Glutamatergic neuron (in vitro differentiated cells): ENCODE data around the gene FYCO1. TPM values are rescaled to one million over a fixed set of nuclear protein-coding genes. Genes with fewer than 3 reads are reported as not detected.

ENCODE experiments used
- DNase-seq: peaks from one replicate; pipeline ENCODE4 v3.0.0; 2022
- H3K27ac Mint-ChIP-seq: one replicate; pipeline ENCODE4 v1.8.0; 2020; ENCODE audit warnings: mild to moderate bottlenecking, mixed read lengths, inconsistent platforms; ENCODE audit not compliant: unreplicated experiment
- H3K27me3 Mint-ChIP-seq: one replicate; pipeline ENCODE4 v1.8.0; 2020; ENCODE audit warnings: mild to moderate bottlenecking, moderate library complexity, mixed read lengths, inconsistent platforms; ENCODE audit not compliant: unreplicated experiment
- H3K36me3 Mint-ChIP-seq: one replicate; pipeline ENCODE4 v1.8.0; 2020; ENCODE audit warnings: mild to moderate bottlenecking, mixed read lengths, inconsistent platforms; ENCODE audit not compliant: unreplicated experiment
- H3K4me1 Mint-ChIP-seq: one replicate; pipeline ENCODE4 v1.8.0; 2020; ENCODE audit warnings: mild to moderate bottlenecking, low read depth, mixed read lengths, inconsistent platforms; ENCODE audit not compliant: unreplicated experiment
- H3K4me3 Mint-ChIP-seq: one replicate; pipeline ENCODE4 v1.8.0; 2020; ENCODE audit warnings: mild to moderate bottlenecking, mixed read lengths, inconsistent platforms; ENCODE audit not compliant: unreplicated experiment
- H3K9me3 Mint-ChIP-seq: one replicate; pipeline ENCODE4 v1.8.0; 2020; ENCODE audit warnings: mild to moderate bottlenecking, moderate library complexity, mixed read lengths, inconsistent platforms; ENCODE audit not compliant: unreplicated experiment
- total RNA-seq: library from RNA; stranded (reverse); fragmentation: NEBNext Ultra II Directional; extraction: Animal tissue kit (Norgen Biotek cat#: 25700); gene quantifications from one replicate; pipeline ENCODE4 v1.2.1, GENCODE V29; 2021; ENCODE audit not compliant: unreplicated experiment
- TF ChIP-seq, protein P1 (sequence below): fragments of 200-600 bp; sonication (generic); IDR thresholded peaks from one replicate; pipeline ENCODE4 v1.5.0; 2021; ENCODE audit not compliant: partially characterized antibody, unreplicated experiment

Gene FYCO1
- total RNA-seq, 1 donor from 2014 or later: 3.8 TPM

DNA sequence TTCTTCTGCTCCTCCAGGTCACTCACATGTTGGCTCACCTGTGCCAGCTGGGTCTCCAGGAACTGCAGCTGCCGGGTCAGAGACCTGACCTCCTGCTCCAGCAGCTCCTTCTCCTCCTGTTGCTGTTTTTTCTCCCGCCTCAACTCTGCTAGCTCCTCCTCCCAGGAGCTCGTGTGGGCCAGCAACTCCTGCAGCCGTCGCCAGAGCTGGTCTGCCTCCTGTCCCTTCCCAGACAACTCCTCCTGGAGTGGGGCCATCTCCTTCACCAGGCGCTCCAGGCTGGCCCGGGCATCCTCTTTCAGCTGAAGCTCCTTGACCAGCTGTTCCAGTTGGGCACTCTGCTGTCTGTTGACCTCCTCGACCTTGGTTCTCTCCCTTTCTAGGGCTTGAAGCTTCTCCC lies 27.9 kb downstream of the FYCO1 start:
- peaks cover 3% of the 10 kb centered on the region for H3K9me3 Mint-ChIP-seq
- no peak overlapping the region for H3K27ac Mint-ChIP-seq
- H3K4me1 Mint-ChIP-seq: no peaks in the 10 kb centered on the region
- DNase-seq: no peak
- peaks cover 3% of the 10 kb centered on the region for H3K27me3 Mint-ChIP-seq
- TF ChIP-seq, protein P1, sequence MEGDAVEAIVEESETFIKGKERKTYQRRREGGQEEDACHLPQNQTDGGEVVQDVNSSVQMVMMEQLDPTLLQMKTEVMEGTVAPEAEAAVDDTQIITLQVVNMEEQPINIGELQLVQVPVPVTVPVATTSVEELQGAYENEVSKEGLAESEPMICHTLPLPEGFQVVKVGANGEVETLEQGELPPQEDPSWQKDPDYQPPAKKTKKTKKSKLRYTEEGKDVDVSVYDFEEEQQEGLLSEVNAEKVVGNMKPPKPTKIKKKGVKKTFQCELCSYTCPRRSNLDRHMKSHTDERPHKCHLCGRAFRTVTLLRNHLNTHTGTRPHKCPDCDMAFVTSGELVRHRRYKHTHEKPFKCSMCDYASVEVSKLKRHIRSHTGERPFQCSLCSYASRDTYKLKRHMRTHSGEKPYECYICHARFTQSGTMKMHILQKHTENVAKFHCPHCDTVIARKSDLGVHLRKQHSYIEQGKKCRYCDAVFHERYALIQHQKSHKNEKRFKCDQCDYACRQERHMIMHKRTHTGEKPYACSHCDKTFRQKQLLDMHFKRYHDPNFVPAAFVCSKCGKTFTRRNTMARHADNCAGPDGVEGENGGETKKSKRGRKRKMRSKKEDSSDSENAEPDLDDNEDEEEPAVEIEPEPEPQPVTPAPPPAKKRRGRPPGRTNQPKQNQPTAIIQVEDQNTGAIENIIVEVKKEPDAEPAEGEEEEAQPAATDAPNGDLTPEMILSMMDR: no peak
- no peak overlapping the region for H3K4me3 Mint-ChIP-seq
- no peaks in the 10 kb centered on the region for H3K36me3 Mint-ChIP-seq

- Mint-ChIP-seq H3K27me3 (peaks cover 3% of the 10 kb centered on the region), H3K4me1 (no peaks in the 10 kb centered on the region), H3K36me3 (no peaks in the 10 kb centered on the region), H3K9me3 (peaks cover 3% of the 10 kb centered on the region), H3K27ac (no peak overlapping the region), H3K4me3 (no peak overlapping the region)
- TF ChIP-seq, protein P1: no peak
- no peak for DNase-seq
Measured at GRCh38 chr3:45966950-45967640, 28.5 kb downstream of the FYCO1 start.

DNA sequence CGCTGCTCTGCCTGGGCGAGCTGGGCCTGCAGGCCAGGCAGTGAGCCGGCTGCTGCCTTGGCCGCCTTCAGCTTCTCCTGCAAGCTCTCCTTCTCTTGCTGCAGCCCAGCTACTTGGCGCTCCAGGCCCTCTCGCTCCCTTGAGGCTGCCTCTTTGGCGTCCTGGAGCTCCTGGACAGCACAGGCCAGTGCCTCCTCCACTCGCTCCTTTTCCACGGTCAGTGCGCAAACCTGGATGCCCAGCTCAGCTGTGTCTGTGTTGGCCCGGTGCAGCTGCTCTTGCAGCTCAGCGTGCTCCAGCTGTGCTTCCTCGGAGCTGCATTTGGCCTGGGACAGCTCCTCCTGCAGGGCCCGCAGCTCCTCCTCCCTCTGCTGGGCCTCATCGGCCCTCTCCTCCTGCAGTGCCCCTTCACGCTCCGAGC lies 29.2 kb downstream of the FYCO1 start:
- Mint-ChIP-seq H3K4me1 (no peaks in the 10 kb centered on the region), H3K27ac (no peak overlapping the region), H3K27me3 (peaks cover 3% of the 10 kb centered on the region), H3K9me3 (peaks cover 3% of the 10 kb centered on the region), H3K36me3 (no peaks in the 10 kb centered on the region), H3K4me3 (no peak overlapping the region)
- TF ChIP-seq, protein P1: no peak
- no peak for DNase-seq

- Mint-ChIP-seq H3K27me3 (peaks cover 3% of the 10 kb centered on the region), H3K4me1 (no peaks in the 10 kb centered on the region), H3K9me3 (peaks cover 3% of the 10 kb centered on the region), H3K4me3 (no peak overlapping the region), H3K27ac (no peak overlapping the region), H3K36me3 (peaks cover 4% of the 10 kb centered on the region)
- TF ChIP-seq, protein P1: no peak
- no peak for DNase-seq
Measured at GRCh38 chr3:45965653-45966052, 30.0 kb downstream of the FYCO1 start.

DNA sequence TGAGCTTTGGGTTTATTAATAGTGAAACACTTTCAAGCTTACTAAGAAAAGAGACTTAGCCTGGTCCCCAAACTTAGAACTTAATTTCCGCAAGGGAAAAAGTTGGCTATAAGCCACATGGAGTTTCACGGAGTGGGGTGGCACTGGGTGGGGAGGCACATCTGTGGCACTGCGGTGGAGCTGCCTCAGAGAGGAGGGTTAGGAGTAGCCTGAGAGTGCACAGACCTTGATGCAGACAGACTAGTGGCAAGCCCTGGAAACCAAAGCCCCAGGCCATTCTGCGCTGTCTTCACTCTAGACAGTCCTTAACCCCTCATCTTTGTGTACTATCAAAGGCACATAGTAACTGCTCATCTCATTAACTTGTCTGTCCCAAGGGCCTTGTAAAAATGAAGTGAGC lies 30.4 kb downstream of the FYCO1 start:
- Mint-ChIP-seq H3K27ac (no peak overlapping the region), H3K27me3 (peaks cover 3% of the 10 kb centered on the region), H3K4me3 (no peak overlapping the region), H3K9me3 (peaks cover 3% of the 10 kb centered on the region), H3K4me1 (no peaks in the 10 kb centered on the region), H3K36me3 (peaks cover 4% of the 10 kb centered on the region)
- TF ChIP-seq, protein P1: no peak
- DNase-seq: no peak
